ENCODE data around the gene ZNRD2.

- TF ChIP-seq TAF1 (IDR thresholded peaks at IDR 0.05; ENCODE audit: borderline replicate concordance, insufficient read depth, low read length) = no peak
- TF ChIP-seq POLR2AphosphoS5 (IDR thresholded peaks at IDR 0.05; ENCODE audit: low read depth, low read length) = no peak
- TF ChIP-seq FOXP2 (optimal IDR thresholded peaks at IDR 0.05; ENCODE audit: borderline replicate concordance, extremely low read depth, extremely low read length, insufficient read depth) = no peak
- no peak; the same call in 1 of the 2 replicates for TF ChIP-seq SIN3A (IDR thresholded peaks at IDR 0.05; ENCODE audit: borderline replicate concordance, insufficient read depth, low read length)
- no peak for TF ChIP-seq REST (IDR thresholded peaks at IDR 0.05; ENCODE audit: insufficient read depth in 1 of 2, low read depth in 2 of 2, low read length in 2 of 2)
Measured at GRCh38 chr11:65575568-65576231, 5.4 kb downstream of the ZNRD2 start, which contains the start of gene EHBP1L1.
